ENCODE results near the gene PDE3A. TPM values are rescaled to one million over a fixed set of nuclear protein-coding genes. Genes with fewer than 3 reads are reported as not detected.
"Not testable (repeated sequence)": the region's sequence is repeated elsewhere in the genome, so short reads cannot be mapped to it uniquely, and the experiment has no call there.

Gene PDE3A
- total RNA-seq, 1 donor from 2014 or later, result 0.75 TPM

DNA sequence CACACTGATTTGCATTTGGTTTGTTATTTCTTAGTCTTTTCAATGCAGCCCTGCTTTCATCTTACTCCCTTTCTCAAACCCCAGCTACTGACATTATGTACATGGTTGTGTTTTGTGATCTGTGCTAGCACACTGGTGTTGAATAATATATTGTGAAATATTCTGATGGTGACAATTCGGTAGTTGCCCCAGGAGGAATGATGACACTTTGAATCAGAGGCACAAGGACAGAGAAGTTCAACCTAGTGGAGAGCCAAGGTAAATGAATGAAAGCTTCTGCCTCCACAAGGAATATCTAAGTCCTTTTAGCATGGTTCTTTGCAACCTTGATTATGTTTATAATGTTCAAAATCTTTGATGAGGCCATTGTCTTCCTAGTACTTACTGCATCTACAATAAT, 159.9 kb downstream of the PDE3A start:
- DNase-seq (ENCODE audit: low spot score) (no peak), ATAC-seq (no peak)

DNA sequence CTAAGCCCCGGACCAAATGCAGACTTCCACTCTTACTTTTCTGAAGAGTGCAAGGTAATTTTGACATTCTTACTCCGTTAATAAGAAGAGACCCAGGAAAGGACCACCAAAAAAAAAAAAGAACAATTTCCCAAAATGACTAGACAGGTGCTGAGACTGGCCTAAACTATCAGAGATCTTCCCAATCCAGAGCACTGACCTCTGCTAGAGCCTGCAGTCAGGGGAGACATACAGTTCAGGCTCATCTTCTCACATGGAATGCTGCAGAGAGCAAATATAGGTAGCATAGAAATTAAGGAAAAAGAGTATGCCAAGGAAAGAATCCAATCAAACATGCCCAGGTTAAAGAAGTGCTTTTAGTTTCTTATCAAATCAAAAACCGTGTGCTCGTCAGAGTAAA, 177.9 kb downstream of the PDE3A start:
- no peak for DNase-seq (ENCODE audit: low spot score)
- ATAC-seq, result no peak

DNA sequence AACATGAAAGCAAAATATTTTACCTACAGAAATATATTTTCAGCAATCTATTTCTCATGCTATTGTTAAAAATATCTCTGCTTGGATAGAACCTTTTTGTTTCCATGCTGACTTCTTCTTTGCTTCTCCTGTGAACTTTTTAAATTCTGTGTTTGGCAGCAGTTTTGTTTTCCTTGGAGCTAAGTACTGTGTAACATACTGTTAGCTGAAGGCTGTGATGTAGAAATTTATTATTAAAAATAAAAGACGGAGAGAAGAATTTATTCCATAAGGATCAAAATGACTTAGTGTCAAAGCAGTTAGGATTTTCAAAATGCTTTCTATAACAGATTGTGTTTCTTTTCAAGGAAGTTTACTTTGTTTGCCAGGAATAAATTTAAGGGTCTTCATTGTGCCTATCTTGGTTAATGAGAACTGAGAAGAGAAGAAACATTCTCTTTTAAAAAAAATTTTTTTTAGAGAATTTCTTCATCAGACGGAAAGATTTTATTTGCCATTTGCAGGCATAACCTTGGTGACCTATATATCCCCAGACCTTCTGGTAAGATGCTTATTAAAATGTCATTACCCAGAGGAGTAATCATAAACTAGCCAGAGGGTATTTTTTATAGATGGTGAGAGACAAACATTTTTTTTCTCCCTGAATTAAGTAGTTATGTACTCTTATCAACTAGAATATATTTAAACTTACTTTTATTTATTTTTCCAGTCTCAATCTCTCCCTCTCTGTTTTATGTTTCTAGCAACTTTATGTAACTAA, 179.7 kb downstream of the PDE3A start:
- DNase-seq (ENCODE audit: low spot score) (no peak), ATAC-seq (no peak)

DNA sequence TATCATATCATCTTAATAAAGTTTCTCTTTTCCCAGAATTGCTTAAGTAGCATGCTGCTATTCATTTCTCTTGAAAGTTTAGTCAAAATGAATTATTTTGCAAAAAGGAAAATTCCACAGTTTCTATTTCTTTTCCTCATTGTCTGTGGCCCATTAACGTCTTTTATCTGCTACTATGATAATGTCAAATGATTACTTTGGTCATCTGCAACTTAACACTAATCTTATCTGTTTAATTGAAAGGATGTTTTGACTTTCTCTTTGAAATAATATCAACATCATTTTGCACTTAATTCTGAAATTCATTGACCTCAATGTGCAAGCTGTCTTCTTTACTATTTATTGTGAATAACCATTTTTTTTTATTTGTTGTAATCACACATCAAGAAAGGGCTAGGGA, 180.3 kb downstream of the PDE3A start:
- ATAC-seq (no peak), DNase-seq (ENCODE audit: low spot score) (no peak)

DNA sequence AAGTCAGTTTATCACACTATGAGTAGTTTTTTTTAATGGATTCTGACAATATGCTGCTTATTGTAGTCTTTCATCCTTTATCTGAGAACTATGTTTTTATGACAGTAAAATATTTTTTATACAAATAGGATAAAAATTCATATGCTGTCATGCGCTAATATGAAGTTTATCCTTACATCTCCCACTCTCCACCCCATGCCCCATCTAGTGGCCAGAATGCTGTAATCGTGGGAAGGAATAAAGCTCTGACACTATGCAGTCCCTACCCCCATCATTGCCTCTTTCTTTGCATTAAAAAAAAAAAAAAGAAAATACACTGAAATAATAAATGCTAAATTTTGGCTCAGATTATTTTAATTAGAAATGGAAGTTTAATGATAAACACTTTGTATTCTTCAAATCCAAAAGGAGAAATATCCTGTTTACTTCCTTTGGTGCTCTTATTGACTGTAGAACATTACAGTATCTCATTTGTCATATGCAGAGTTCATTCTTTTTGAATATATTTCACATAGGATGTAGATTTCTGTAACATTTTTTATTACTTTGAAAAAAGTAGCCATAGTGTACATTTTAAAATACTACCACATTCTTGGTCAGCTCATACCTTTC, 180.9 kb downstream of the PDE3A start:
- ATAC-seq, result peak; percentile 72
- DNase-seq (ENCODE audit: low spot score), result no peak

DNA sequence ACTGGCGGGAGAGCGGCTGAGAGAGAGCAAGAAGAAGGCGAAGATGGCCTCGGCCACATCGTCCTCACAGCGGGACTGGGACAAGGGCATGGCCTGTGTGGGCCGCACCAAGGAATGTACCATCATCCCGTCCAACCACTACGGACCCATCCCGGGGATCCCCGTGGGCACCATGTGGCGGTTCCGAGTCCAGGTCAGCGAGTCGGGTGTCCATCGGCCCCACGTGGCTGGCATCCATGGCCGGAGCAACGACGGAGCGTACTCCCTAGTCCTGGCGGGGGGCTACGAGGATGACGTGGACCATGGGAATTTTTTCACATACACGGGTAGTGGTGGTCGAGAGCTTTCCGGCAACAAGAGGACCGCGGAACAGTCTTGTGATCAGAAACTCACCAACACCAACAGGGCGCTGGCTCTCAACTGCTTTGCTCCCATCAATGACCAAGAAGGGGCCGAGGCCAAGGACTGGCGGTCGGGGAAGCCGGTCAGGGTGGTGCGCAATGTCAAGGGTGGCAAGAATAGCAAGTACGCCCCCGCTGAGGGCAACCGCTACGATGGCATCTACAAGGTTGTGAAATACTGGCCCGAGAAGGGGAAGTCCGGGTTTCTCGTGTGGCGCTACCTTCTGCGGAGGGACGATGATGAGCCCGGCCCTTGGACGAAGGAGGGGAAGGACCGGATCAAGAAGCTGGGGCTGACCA, 183.6 kb downstream of the PDE3A start:
- not testable (repeated sequence) for ATAC-seq

DNA sequence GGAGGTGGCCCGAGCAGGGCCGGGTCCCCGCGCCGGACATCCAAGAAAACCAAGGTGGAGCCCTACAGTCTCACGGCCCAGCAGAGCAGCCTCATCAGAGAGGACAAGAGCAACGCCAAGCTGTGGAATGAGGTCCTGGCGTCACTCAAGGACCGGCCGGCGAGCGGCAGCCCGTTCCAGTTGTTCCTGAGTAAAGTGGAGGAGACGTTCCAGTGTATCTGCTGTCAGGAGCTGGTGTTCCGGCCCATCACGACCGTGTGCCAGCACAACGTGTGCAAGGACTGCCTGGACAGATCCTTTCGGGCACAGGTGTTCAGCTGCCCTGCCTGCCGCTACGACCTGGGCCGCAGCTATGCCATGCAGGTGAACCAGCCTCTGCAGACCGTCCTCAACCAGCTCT, 184.2 kb downstream of the PDE3A start:
- ATAC-seq; DNase-seq (ENCODE audit: low spot score): not testable (repeated sequence)

More for the DNA sequence above, 183.6 kb downstream of the PDE3A start:
- not testable (repeated sequence) for DNase-seq (ENCODE audit: low spot score)

DNA sequence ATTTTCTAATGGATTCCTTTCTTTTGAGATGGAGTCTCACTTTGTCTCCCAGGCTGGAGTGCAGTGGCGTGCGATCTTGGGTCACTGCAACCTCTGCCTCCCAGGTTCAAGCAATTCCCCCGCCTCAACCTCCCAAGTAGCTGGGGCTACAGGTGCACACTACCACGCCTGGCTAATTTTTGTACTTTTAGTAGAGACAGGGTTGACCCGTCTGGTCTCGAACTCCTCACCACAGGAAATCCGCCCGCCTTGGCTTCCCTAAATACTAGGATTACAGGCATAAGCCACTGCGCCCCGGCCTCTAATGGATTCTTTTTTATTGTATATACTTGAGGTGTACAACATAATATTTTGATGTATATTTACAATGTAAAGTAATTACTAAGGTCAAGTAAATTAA, 186.7 kb downstream of the PDE3A start:
- no peak for DNase-seq (ENCODE audit: low spot score)
- ATAC-seq, result no peak

DNA sequence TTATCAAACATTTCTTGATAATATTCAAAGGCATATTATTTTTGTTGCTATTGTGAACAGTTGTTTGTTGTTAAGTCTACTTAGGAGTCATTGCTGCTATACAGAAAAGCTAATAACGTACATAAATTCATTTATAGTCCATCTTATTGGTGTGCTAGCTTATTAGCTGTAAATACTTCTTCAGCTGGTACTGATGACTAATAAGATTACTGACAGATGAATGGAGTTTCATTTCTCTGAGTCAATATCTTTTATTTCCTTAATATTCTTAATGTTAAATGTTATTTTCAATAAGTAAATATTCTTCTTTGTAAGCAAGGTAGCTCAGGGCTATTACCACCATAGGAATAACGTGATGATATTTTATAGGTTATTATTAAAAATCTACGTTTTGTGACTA, 187.4 kb downstream of the PDE3A start:
- ATAC-seq (no peak), DNase-seq (ENCODE audit: low spot score) (no peak)

DNA sequence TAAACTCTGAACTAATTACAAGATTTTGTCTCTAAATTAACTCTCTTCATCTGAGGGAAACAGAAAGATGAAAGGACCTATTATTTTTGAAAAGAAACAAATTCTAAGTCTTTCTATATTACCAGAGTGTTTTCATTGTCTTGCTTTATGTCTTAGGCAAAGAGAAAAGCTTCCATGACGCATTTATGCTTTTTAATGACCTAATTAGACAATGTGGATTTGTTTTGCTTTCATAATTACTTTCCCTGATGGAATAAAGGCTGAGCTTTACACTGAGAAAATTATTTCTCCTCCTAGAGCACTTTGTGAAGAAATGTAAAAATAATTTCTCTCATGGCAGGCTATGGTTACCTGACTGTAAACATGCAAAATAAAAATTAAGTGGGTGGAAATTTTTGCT, 188.8 kb downstream of the PDE3A start:
- ATAC-seq (no peak), DNase-seq (ENCODE audit: low spot score) (no peak)

DNA sequence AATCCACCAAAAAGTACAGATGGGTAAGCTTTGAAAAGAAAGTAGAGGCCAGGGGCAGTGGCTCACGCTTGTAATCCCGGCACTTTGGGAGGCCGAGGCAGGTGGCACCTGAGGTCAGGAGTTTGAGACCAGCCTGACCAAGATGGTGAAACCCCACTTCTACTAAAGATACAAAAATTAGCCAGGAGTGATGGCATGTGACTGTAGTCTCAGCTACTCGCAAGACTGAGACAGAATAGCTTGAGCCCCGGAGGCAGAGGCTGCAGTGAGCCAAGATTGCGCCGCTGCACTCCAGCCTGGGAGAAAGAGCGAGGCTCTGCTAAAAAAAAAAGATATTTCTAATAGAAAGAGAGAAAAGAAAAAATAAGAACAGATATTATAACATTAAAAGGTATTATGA, 192.6 kb downstream of the PDE3A start:
- DNase-seq (ENCODE audit: low spot score), result no peak
- no peak for ATAC-seq

DNA sequence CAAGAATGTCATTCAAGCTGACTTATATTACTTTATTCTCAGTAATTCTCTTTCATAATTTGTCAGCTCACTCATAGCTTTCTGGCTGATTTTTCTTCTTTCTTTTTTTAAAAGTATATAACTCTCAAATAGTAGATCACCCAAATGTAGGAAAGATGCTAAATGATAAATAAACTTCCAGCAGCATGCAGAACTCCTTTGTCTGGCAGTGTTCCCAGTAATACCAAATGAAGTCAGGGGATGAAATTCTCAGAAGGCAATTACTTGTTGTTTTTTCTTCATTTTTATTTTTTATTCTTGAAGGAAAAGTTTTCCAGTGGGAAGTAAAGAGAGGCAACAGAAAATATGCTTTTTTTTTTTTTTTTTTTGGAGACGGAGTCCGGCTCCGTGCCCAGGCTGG, 193.5 kb downstream of the PDE3A start:
- DNase-seq (ENCODE audit: low spot score), result no peak
- no peak for ATAC-seq

DNA sequence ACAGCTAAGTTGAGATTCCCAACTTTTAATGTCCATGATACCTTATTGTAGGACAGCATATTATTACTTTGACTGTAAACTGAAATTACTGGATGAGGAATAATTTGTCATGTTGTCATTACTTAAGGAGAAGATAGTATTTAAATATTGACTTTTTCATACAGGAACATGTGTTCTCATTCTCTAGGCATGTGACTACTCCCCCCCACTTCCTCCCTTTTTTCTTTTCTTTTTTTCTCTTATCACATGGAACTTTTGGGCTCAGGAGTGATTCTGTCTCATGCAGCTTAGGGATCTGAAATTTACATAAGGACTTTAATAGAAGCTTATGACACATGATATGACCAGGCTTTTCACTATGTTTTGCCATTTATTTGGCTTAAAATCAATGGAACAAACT, 199.1 kb downstream of the PDE3A start:
- ATAC-seq (no peak), DNase-seq (ENCODE audit: low spot score) (no peak)

DNA sequence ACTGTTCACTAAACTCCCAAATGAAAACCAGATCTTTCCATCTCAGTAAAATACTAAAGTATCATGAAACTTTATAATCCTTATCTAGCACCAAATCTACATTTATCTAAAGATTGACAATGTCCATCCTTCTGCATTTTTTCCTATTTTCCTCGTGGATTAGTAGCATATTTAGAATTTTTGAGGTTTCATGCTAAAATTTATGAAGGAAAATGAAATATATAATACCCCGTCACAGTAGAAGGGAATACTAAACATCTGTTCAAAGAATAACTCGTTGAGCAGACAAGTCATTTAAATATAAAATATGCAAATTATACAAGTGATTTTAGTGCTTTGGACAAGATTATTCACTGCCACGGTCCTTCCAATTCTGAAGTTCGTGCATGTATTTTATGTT, 204.1 kb downstream of the PDE3A start:
- ATAC-seq (no peak), DNase-seq (ENCODE audit: low spot score) (no peak)

DNA sequence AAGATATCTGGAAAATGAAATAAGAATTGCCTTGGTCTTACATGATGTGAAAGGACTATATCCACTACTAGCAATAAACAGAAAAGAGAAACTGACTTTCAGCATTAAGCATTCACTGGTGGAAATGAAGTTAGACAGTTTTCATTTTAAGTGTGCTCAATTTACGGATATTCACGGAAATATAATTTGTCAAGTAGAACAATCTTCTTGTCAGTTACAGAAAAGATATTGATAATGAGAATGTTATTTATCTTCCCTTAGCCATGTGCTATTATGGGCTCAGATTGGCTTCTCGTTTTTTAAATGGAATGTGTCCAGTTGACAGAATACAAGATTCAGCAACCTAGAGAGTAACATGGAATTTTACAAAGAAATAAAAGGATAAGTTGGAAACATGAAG, 208.2 kb downstream of the PDE3A start:
- no peak for DNase-seq (ENCODE audit: low spot score)
- no peak for ATAC-seq

DNA sequence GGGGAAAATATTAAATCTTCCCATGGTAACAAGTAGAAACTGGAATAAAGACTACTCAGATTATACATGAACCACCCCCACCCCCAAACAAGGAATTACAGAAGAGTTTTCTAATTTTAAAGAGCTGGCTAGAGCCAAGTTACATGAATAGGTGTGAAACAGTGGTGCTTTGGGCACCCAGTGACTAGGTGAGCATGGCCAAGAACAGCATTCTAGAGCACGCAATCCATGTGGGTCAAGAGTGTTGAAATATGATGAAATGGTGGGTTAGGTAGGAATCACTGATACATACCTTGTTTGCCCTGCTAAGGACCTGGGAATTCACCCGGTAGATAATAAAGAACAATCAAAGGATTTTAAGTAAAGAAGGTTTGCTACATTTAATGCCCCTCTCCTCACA, 208.7 kb downstream of the PDE3A start:
- no peak for ATAC-seq
- no peak for DNase-seq (ENCODE audit: low spot score)

DNA sequence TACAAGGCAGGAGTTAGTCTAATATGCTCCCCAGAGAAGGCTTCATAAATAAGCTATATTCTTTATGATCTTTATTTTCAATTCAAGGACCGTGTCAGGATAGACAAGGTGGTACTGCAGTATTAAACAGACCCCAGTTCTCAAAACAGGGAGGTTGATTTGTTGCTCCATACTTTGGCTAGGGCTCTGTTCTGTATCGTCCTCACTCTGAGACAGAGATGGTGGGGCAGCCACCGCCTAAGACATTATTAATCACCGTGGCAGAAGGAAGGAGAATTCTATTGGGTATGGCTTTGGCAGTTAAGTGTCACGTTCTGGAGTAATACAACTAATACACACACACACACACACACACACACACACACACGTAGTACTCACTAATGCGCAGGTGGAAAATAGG, 209.8 kb downstream of the PDE3A start:
- ATAC-seq, result no peak
- DNase-seq (ENCODE audit: low spot score), result no peak

DNA sequence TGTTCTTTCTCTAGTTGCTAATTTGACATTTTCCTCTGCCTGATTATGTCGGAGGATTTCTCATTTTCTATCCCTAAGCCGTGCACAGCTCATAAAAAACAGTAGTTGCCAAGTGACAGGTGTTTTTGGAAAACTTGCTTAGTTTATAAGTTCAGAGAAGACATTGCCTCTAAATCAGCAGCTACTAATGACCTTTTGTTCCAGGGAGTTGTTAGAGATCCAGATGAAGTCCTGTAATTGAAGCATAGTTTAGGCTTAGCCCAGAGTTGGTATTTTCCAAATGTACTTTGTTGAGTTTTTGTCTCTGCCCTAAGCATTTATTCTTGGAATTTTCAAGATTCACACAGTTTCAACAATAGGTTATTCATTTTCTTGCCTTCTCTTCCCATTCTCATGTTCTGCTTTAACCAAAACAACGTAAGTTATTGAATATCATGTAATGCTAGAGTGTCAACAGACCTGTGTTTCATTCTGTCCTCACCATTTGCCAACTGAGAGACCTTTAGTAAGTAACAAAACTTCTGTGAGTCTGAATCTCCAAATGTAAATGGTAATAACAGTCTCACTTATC, 216.8 kb downstream of the PDE3A start:
- no peak for ATAC-seq
- DNase-seq (ENCODE audit: low spot score), result no peak

DNA sequence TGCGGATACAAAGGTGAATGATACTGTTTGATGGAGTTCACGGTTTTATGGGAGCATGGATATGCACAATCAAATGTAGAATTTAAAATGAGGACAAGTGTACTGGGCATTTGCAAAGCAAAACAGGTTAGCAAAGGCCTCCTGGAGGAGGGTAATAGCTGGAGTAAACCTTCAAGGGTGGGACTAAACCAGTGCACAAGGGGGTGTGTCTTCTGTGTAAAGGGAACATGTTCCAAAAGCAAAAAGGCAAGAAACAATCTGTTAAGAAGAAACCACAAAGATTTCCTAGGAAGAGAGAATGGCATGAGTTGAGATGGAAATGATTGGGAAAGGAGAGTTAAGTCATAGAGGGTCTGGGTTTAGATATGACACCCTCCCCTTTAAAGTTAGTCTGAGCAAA, 217.6 kb downstream of the PDE3A start:
- ATAC-seq (no peak), DNase-seq (ENCODE audit: low spot score) (no peak)

DNA sequence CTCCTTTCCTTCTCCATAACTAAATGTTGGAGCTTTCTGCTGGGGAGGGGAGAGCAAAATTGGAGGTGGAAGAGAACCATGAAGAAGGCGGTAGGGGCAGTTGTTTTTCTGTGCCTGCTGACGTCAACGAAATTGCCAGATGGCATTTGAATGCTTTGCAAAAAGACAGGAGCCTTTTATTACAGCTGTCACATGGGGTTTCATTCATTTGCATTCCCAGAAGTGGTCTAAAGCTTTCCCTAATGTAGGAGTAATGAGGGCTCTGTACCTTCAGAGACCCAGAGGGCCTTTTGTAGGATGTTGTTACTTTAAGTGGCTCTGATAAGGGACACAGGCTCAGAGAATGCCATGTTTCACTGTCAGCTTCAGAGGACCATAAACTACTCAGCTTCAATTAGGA, 219.7 kb downstream of the PDE3A start:
- ATAC-seq (no peak), DNase-seq (ENCODE audit: low spot score) (no peak)

DNA sequence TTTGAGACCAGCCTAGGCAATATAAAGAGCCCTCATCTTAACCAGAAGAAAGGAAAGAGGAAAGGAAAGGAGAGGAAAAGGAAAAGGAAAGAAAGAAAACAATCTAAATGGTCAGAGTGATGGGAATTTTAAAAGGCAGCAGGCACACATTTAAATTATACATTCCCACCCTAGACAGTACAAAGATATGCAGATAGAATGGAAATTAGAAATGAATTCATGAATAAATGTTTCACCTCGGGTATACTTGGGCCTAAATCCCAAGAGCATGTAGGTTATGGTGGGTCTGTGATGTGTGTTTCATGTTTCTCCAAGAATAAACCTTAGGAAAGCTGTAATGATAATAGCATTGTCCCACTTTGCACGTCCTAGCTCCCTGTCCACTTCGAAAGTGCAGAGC, 222.2 kb downstream of the PDE3A start:
- ATAC-seq, result no peak
- no peak for DNase-seq (ENCODE audit: low spot score)

DNA sequence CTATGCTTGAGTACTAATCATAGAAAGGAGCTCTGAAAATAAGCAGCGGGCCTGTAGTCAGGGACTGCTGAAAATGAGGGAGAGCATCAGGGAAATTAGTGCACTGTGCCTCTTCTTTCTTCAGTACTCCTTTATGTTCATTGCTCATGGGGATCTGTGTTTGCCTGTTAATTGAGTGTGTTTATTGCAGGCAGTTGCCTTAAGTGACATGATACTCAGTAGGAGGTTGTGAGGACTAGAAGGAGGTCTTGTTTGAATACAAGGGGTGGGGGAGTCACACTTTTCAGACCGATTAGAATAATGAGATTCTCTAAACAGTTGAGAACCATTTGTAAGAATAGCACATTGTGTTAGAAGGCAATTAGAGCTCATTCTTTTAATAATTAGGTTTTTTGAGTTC, 224.2 kb downstream of the PDE3A start:
- DNase-seq (ENCODE audit: low spot score) (no peak), ATAC-seq (no peak)

All from left lobe of liver (tissue), 2 donors.